Measurements from ENCODE around the gene MDK.

- TF ChIP-seq, protein P1, sequence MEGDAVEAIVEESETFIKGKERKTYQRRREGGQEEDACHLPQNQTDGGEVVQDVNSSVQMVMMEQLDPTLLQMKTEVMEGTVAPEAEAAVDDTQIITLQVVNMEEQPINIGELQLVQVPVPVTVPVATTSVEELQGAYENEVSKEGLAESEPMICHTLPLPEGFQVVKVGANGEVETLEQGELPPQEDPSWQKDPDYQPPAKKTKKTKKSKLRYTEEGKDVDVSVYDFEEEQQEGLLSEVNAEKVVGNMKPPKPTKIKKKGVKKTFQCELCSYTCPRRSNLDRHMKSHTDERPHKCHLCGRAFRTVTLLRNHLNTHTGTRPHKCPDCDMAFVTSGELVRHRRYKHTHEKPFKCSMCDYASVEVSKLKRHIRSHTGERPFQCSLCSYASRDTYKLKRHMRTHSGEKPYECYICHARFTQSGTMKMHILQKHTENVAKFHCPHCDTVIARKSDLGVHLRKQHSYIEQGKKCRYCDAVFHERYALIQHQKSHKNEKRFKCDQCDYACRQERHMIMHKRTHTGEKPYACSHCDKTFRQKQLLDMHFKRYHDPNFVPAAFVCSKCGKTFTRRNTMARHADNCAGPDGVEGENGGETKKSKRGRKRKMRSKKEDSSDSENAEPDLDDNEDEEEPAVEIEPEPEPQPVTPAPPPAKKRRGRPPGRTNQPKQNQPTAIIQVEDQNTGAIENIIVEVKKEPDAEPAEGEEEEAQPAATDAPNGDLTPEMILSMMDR (IDR thresholded peaks at IDR 0.05): no peak
- no peak for TF ChIP-seq POLR2A (IDR thresholded peaks at IDR 0.05)
Observed at GRCh38 chr11:46375392-46376101, 5.9 kb upstream of the MDK start.

All from Peyer's patch (tissue), 4 donors.